Gastroesophageal sphincter (tissue), 3 donors: ENCODE data around the gene CDH23.

ENCODE experiments used
- EP300 ChIP-seq: sonication (generic); formaldehyde crosslinking; IDR thresholded peaks from one replicate; pipeline ENCODE4 v1.6.1; 2017; ENCODE audit warnings: antibody characterized with exemption, mild to moderate bottlenecking
- POLR2A ChIP-seq, 2 donors: fragments of 450-650 bp; IDR thresholded peaks; one replicate each; pipeline ENCODE4 v1.6.1; 2017; ENCODE audit warnings: antibody characterized with exemption in 2 of 2, mild to moderate bottlenecking in 2 of 2, moderate library complexity in 1 of 2
- POLR2AphosphoS5 ChIP-seq: sonication (generic); formaldehyde crosslinking; IDR thresholded peaks from one replicate; pipeline ENCODE4 v1.6.1; 2017; ENCODE audit warnings: antibody characterized with exemption
- TF ChIP-seq, protein P1 (sequence below), 4 experiments: fragments of 200-600 bp in 2 of 4; fragments of 450-650 bp in 2 of 4; sonication (generic) in 1 of 4; IDR thresholded peaks; one replicate each; pipeline ENCODE4 v1.5.1; 2017 to 2019; ENCODE audit warnings: antibody characterized with exemption in 4 of 4, mild to moderate bottlenecking in 2 of 4, moderate library complexity in 2 of 4

GRCh38 chr10:71478173-71478572 lies 81.5 kb downstream of the CDH23 start:
- TF ChIP-seq, protein P1, sequence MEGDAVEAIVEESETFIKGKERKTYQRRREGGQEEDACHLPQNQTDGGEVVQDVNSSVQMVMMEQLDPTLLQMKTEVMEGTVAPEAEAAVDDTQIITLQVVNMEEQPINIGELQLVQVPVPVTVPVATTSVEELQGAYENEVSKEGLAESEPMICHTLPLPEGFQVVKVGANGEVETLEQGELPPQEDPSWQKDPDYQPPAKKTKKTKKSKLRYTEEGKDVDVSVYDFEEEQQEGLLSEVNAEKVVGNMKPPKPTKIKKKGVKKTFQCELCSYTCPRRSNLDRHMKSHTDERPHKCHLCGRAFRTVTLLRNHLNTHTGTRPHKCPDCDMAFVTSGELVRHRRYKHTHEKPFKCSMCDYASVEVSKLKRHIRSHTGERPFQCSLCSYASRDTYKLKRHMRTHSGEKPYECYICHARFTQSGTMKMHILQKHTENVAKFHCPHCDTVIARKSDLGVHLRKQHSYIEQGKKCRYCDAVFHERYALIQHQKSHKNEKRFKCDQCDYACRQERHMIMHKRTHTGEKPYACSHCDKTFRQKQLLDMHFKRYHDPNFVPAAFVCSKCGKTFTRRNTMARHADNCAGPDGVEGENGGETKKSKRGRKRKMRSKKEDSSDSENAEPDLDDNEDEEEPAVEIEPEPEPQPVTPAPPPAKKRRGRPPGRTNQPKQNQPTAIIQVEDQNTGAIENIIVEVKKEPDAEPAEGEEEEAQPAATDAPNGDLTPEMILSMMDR (IDR thresholded peaks at IDR 0.05) = no peak
- TF ChIP-seq POLR2A (IDR thresholded peaks at IDR 0.05) (no peak), POLR2AphosphoS5 (no peak), EP300 (no peak)
